GM18867 (cell line): Measurements from ENCODE around the gene C21orf58.
"Not testable (repeated sequence)": the region's sequence is repeated elsewhere in the genome, so short reads cannot be mapped to it uniquely, and the experiment has no call there.

ENCODE experiments used
- ATAC-seq: cut with Tn5 transposase; IDR thresholded peaks from one replicate; pipeline ENCODE4 v1.9.1; 2021; ENCODE audit warnings: mild to moderate bottlenecking, moderate library complexity; ENCODE audit not compliant: unreplicated experiment

Gene C21orf58

GRCh38 chr21:46325073-46325912 lies 1.6 kb upstream of the C21orf58 start:
- ATAC-seq = no peak

DNA sequence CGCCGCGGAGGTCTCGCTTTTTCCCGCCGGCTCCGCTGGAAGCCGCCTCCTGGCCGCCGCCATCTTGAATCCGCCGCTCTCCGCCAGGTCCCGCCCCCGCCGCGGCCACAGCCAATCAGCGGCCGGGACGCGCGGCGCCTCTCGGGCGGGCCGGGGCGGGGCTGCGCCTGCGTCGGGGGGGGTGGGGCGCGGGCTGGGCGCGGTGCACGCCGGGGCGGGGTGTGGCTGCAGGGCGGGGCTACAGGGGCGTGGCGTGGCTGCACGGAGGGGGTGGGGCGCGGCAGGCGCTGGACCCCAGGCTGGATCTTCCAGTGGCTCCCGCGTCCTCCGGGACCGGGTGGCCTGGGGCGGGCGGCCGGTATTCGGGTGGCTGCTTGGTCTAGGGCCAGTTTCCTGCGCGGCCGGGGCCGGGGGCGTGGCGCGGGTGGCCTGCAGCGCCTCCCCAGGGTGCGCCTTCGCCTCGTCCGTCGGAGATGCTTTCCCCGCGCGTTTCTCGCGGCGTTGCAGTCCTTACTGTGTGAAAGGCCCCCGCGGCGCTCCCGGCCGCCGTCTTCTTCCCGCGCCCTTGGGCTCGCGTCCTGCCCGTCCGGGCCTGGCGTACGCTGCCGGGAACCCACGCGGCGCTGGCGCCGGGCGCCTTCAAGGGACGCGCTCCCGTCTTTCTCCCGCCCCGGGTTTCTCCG lies 861 bp upstream of the C21orf58 start:
- ATAC-seq = peak; percentile 56

DNA sequence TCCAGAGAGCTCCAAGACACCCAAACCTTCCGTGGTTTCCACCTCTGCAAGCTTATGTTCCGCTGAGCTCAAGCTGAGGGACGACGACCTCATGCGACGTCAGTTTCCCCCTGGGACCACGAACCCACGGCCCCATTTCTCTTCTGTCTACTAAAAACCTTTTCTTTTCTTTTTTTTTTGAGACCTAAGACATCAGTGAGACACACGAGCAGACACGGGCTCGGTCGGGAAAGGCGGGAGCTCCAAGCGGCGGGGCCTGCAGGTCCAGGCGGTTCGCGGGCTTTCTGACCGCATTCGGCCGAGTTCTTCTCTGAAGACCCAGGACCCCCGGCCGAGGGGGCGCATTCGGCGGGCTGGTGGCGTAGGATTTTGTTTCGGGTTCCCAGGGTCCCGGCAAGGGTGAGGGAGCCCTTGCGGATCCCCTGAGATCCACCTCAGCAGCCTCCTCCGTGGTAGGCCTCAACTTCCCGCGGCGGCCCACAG lies 402 bp downstream of the C21orf58 start:
- no peak for ATAC-seq

DNA sequence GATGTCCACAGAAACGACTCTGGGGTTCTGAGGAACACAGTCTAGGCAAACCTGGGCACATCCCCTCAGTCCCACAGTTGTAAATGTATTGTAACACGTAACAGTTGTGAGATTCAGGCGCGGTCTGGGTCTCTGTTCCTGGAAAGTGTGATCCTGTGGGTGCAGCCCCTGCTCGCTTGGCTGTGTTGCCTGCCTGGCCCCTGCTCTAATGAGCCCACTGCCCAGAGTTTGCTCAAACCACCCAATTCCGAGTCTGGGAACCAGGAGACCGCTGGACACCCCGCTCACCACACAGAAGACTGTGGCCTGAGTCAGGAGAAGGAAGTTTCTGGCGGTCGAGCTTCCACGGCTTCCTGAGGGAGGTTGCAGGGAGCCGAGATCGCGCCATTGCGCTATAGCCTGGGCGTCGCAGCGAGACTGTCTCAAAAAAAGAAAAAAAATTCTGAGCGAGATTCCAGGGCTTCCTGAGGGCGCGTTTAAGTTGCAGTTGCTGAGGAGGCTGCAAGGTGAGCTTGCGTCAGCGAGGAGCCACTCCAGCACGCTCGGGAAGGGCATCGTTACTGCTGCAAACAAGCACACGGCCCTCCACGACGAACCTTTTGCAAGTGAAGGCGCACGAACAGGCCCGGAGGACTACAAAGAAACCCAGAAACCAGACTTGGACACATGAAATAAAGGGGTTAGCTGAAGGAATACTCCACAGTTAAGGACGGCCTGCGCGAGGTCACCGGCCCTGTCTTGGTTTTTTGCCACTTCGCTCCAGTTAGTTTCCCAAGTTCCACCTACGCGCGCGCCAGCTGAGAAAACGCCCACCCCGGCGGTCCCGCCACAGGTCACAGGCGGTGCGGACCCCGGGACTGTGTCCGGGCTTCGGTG lies 1.1 kb downstream of the C21orf58 start:
- no peak for ATAC-seq

DNA sequence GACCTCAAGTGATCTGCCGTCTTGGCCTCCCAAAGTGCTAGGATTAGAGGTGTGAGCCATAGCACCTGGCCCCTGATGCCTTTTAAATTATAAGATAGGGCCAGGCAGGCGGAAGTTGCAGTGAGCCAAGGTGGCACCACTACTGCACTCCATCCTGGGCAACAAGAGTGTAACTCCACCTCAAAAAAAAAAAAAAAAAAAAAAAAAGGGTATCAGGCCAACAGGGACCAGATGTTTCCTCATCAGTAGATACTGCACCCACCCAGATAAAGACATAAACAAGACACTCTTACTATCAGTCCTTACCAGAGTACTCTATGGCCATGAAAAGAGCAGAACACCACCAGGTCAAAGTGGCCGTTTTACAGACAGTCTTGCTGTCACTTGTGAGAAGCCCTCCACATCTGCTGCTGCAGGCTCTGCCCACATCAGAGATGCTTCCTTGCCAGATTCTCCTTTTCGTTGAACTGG lies 3.3 kb downstream of the C21orf58 start:
- no peak for ATAC-seq

- ATAC-seq = no peak
Measured at GRCh38 chr21:46319186-46319585, 4.5 kb downstream of the C21orf58 start.

DNA sequence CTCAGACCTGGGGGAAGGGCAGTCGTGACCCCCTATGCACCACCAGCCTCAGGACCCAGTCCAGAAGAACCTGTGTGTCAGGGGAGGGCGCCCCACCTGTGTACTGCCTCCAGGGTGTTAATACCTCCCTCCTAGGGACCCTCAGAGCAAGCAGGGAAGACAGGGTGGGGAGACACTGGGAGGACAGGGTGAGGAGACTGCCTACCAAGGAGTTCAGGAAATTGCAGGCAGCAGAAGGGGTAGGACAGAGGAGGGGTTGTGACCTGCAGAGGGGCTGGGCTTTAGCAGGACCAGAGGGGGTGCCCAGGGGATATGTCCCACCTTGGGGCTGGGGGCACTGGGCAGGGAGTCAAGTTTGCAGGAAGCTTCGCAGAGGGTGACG lies 5.2 kb downstream of the C21orf58 start:
- no peak for ATAC-seq

- no peak for ATAC-seq
Measured at GRCh38 chr21:46317710-46318463, 5.8 kb downstream of the C21orf58 start.

GRCh38 chr21:46316708-46317324 lies 6.9 kb downstream of the C21orf58 start:
- no peak for ATAC-seq

- no peak for ATAC-seq
Measured at GRCh38 chr21:46314441-46315020, 9.1 kb downstream of the C21orf58 start.

- ATAC-seq = no peak
Measured at GRCh38 chr21:46312949-46313348, 10.7 kb downstream of the C21orf58 start.

DNA sequence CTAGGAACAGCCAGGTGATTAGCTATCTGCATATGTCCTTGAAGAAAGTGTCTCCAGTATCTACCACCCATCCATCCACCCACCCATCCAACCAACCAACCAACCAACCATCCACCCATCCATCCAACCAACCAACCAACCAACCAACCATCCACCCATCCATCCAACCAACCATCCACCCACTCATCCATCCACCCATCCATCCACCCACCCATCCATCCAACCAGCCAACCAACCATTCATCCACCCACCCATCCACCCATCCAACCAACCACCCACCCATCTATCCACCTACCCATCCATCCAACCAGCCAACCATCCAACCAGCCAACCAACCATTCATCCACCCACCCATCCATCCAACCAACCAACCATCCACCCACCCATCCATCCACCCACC lies 12.1 kb downstream of the C21orf58 start:
- no peak for ATAC-seq

- ATAC-seq = not testable (repeated sequence)
Measured at GRCh38 chr21:46310260-46310659, 13.4 kb downstream of the C21orf58 start.

DNA sequence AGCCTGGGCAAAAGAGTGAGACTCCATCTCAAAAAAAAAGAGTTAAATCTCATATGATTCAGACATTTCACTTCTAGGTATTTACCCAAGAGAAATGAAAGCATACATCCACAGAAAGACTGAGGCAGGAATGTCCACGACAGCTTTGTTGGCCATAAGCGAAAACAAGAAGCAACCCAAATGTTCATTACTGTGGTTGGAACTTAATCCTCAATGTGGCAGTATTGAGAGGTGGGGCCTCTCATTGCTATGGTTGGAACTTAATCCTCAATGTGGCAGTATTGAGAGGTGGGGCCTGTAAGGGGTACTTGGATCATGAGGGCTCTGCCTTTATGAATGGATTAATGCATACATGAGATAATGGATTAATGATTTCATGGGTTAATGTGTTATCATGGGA lies 15.2 kb downstream of the C21orf58 start:
- no peak for ATAC-seq

DNA sequence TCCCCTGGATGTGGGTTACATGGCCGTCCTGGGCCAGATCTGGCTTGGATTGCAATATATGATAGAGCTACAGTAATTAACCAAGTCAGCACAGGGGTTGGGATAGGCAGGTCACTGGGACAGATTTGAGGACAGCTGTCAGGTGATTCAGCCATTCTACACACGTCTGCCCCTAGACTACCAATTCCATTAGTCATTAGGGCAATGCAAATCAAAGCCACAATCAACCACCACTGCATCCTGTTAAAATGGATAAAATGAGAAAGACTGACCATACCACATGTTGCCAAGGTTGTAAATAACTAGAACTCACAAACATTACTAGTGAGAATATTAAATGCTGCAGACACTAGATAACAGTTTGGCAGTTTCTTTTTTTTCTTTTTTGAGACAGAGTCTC lies 16.0 kb downstream of the C21orf58 start:
- ATAC-seq = peak; percentile 43

- ATAC-seq = no peak
Measured at GRCh38 chr21:46304955-46305354, 18.7 kb downstream of the C21orf58 start.

- no peak for ATAC-seq
Measured at GRCh38 chr21:46304437-46304836, 19.2 kb downstream of the C21orf58 start.

DNA sequence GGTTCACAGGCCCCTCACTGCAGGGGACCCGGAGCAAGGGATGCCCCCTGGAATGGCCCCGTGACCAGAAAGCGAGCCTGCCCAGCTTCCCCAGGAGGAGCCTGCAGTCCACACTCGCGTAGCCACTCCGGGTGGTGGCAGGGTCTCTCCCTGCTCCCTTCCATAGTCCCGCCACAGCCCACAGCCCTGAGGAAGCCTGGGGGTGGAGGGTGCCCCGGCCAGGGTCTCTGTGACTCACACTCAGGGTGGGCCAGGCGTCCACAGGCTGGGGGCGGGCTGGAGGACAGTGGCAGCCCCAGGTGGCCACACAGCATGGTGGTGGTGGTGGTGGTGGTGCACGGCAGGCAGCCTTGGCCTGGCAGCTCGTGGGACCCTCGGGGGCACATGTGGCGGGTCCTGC lies 21.9 kb downstream of the C21orf58 start:
- no peak for ATAC-seq

DNA sequence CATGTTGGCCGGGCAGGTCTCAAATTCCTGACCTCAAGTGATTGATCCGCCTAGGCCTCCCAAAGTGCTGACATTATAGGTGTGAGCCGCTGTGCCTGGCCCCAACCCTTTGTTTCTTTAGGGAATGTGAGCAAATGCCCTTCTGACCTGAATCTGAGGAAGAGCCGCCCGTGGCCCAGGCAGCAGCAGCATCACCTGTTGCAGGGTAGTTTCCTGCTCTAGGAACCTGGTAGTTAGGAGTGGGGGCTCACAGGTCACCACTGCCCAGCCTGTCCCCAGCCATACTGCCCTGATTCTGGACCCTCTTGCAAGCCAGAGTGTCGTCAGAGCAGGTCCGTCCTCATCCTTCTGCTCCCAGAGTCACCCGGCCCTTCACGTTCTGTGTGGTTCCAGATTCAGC lies 24.5 kb downstream of the C21orf58 start:
- ATAC-seq = no peak
